ENCODE data around the gene RAI1.
A peak's percentile ranks its signal among the peaks of the same experiment; 100 is the strongest.

RAI1 gene

DNA sequence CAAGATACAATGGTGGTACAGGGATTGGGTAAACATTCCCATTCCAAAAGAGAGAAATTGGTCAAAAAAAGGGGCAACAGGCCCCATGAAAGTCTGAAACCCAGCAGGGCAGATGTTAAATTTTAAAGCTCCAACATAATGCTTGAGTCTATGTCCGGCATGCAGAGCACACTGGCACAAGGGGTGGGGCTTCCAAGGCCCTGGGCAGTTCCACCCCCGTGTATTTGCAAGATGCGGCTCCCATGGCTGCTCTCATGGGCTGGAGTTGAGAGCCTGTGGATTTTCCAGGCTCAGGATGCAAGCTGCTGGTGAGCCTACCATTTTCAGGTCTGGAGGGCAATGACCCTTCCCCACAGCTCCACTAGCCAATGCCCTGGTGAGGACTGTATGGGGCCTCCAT is 27.9 kb upstream of the RAI1 start:
- Mint-ChIP-seq H3K9me3 (ENCODE audit: low read depth) (peaks cover 3% of the 10 kb centered on the region), H3K4me1 (ENCODE audit: low read depth) (no peaks in the 10 kb centered on the region), H3K4me3 (no peak overlapping the region), H3K27me3 (no peaks in the 10 kb centered on the region), H3K36me3 (peaks cover 2% of the 10 kb centered on the region), H3K27ac (no peak overlapping the region)

DNA sequence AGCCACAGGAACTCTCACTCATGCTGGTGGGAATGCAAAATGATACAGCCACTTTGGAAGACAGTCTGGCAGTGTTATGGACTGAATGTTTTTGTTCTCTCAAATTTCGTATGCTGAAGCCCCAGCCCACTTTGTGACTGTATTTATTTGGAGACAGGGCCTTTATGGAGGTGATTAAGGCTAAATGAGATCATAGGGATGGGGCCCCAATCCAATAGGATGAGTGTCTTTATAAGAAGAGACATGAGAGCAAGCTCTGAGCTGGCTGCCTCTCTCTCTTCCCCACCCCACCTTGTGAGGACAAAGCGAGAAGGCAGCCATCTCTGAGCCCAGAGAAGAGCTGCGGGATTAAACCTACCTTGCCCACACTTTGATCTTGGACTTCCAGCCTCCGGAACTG is 21.9 kb upstream of the RAI1 start:
- Mint-ChIP-seq H3K4me3 (no peak overlapping the region), H3K36me3 (peaks cover 9% of the 10 kb centered on the region), H3K9me3 (ENCODE audit: low read depth) (peaks cover 9% of the 10 kb centered on the region), H3K27me3 (no peaks in the 10 kb centered on the region), H3K4me1 (ENCODE audit: low read depth) (peaks cover 15% of the 10 kb centered on the region), H3K27ac (no peak overlapping the region)

DNA sequence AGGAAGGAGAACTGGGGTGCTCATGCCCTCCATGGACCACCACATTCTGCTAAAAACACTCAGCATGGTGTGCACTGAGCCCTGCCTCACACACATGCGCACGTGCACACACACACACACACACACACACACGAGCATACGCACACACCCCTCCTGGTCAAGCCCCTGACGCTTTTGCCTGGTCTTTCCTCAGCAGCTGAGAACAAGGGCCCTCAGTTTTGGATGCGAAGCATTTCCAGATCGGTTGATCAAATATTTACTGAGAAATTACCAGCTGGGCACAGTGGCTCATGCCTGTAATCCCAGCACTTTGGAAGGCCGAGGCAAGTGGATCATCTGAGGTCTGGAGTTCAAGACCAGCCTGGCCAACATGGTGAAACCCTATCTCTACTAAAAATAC is 20.1 kb upstream of the RAI1 start:
- no peaks in the 10 kb centered on the region for H3K27me3 Mint-ChIP-seq
- peaks cover 15% of the 10 kb centered on the region for H3K4me1 Mint-ChIP-seq (ENCODE audit: low read depth)
- H3K4me3 Mint-ChIP-seq: no peak overlapping the region
- H3K27ac Mint-ChIP-seq: no peak overlapping the region
- peaks cover 9% of the 10 kb centered on the region for H3K9me3 Mint-ChIP-seq (ENCODE audit: low read depth)
- peaks cover 9% of the 10 kb centered on the region for H3K36me3 Mint-ChIP-seq

DNA sequence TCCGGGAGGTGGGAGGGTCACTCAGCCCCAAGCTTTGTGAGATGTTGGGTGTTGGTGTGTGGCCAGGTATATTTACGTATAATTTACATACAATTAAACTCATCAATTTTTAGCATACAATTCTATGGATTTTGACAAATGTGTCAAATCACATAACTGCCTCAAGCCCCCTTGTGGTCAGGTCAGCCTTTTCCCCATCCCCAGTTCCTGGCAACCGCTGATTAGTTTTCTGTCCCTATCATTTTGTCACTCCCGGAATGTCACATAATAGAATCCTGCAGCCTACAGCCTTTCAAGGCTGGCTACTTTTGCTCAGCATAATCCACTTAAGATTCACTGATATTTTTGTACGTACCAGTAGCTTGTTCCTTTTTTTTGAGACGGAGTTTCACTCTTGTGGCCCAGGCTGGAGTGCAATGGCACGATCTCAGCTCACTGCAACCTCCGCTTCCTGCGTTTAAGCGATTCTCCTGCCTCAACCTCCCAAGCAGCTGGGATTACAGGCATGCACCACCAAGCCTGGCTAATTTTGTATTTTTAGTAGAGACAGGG is 19.3 kb upstream of the RAI1 start:
- peaks cover 9% of the 10 kb centered on the region for H3K36me3 Mint-ChIP-seq
- H3K4me1 Mint-ChIP-seq (ENCODE audit: low read depth): peaks cover 15% of the 10 kb centered on the region
- H3K27ac Mint-ChIP-seq: no peak overlapping the region
- H3K9me3 Mint-ChIP-seq (ENCODE audit: low read depth): peaks cover 9% of the 10 kb centered on the region
- no peaks in the 10 kb centered on the region for H3K27me3 Mint-ChIP-seq
- no peak overlapping the region for H3K4me3 Mint-ChIP-seq

DNA sequence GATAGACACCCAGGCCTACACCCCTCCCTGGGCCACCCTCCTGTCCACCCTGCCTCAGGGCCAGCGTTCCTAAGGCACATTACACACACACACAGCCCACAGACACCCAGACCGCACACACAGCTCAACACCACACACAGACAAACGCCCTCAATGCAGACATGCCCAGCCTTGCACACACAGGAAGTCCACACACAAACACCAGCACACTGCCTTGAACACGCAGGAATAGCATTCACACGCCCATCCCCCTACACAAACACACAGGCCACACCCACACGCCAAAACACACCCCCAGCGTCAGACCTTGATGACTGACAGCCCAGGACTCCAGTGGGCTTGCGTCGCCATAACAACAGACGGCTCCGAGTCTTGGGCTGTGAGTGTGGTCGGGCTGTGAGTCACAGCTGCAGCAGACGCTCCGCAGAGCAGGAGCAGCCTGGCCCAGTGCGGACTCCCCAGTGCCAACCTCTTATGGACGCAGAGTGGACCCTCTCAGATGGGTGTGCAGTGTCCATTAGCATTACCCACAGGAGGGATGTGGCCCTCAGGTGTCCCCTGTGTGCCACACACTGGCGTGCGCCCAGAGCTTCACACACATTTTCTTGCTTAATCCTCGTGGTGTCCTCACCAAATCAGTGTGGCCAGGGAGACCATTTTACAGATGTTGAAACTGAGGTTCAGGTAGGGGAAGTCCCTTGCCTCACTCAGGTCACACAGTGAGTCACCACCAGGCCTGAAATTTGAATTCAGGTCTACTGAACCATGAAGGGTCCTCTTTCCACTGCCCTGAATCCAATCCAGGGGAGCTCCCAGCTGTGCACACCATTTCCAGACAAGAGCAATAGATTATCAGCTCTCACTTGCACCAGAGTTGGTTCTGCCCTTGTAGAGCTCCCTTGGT is 17.8 kb upstream of the RAI1 start:
- peak overlapping the region; percentile 4 for H3K4me3 Mint-ChIP-seq

DNA sequence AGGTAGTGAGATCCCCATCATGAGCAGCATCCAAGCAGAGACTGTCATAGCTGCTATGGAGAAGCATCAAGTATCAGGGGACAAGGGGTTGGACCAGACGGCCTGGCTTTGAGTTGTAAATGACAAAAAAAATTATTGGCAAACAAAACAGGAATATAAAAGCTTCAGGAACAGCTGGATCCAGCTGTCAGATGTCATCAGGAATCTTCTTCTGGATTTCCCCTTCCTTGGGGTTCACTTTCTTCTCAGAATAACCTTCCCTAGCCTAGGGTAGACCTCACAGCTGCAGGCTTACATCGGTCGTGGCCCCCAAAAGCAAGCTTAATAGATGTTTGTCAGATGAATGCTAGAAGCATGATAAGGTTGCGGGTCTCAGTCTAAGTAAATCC is 17.2 kb upstream of the RAI1 start:
- Mint-ChIP-seq H3K27ac (no peak overlapping the region), H3K4me1 (ENCODE audit: low read depth) (peaks cover 15% of the 10 kb centered on the region), H3K36me3 (peaks cover 5% of the 10 kb centered on the region), H3K9me3 (ENCODE audit: low read depth) (peaks cover 5% of the 10 kb centered on the region), H3K27me3 (no peaks in the 10 kb centered on the region), H3K4me3 (no peak overlapping the region)

More for the DNA sequence above, 17.8 kb upstream of the RAI1 start:
- Mint-ChIP-seq H3K4me1 (ENCODE audit: low read depth) (peaks cover 15% of the 10 kb centered on the region), H3K9me3 (ENCODE audit: low read depth) (peaks cover 9% of the 10 kb centered on the region), H3K27ac (no peak overlapping the region), H3K36me3 (peaks cover 9% of the 10 kb centered on the region), H3K27me3 (no peaks in the 10 kb centered on the region)

DNA sequence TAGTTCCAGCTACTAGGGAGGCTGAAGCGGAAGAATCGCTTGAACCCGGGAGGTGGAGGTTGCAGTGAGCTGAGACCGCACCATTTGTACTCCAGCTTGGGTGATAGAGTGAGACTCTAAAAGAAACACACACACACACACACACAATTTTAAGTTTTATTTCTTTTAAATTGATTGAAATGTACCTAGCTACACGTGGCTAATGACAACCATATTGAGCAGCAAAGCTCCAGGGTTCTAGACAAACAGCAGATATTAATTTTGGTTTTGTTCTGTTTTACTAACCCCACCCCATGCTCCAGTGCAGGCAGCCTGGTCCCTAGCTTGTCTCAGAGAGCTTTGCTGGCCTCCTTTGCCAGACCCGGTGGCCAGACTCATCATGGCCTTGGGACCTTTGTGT is 16.0 kb upstream of the RAI1 start:
- Mint-ChIP-seq H3K27me3 (no peaks in the 10 kb centered on the region), H3K4me1 (ENCODE audit: low read depth) (peaks cover 15% of the 10 kb centered on the region), H3K4me3 (no peak overlapping the region), H3K9me3 (ENCODE audit: low read depth) (no peaks in the 10 kb centered on the region), H3K27ac (no peak overlapping the region), H3K36me3 (no peaks in the 10 kb centered on the region)

DNA sequence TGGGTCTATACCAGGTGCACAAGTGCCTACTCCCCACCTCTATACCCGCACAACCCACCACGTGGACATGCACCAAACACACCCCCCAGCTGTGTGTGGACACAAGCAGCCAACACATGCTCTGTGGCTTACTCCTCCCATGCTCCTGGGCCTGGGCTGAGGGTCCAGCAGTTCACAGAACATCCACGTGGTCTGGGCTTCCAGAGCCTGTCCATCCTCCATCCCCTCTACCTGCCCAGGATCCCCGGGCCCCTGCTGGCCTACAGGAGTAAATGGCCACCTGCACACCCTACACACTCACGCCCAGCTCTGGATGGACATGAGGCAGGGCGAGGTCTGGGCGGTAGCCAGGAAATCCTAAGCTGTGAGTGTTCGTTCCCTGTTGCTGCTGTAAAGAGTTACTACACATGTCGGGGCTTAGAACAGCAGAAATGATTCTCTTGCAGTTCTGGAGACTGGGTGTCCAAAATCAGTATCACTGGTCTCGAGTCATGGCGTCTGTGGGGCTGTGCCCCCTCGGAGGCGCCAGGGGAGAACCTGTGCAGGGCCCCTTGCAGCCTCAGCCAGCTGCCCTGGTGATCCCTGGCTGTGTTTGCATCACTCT is 15.0 kb upstream of the RAI1 start:
- Mint-ChIP-seq H3K4me1 (ENCODE audit: low read depth) (peaks cover 17% of the 10 kb centered on the region), H3K4me3 (no peak overlapping the region), H3K36me3 (no peaks in the 10 kb centered on the region), H3K9me3 (ENCODE audit: low read depth) (no peaks in the 10 kb centered on the region), H3K27me3 (no peaks in the 10 kb centered on the region), H3K27ac (no peak overlapping the region)

DNA sequence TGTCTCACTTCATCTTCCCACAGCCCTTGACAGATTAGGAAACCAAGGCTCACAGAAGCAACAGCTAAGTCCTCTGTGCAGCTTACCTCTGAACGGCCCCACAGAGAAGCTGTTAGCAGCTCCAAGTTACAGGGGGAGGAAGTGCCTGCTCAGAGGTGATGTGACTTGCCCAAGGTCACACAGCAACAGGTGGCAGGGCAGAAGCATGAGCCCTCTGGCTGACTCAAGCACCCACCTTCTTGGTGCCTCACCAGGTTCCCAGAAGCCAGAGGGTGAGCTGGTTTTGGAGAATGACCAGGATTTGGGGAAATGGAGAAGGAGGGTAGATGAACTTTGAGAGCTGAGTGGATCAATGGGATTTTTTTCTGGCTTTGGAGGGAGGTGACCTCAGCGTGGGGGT is 14.0 kb upstream of the RAI1 start:
- Mint-ChIP-seq H3K4me3 (no peak overlapping the region), H3K27me3 (no peaks in the 10 kb centered on the region), H3K4me1 (ENCODE audit: low read depth) (peaks cover 24% of the 10 kb centered on the region), H3K27ac (no peak overlapping the region), H3K36me3 (no peaks in the 10 kb centered on the region), H3K9me3 (ENCODE audit: low read depth) (no peaks in the 10 kb centered on the region)

DNA sequence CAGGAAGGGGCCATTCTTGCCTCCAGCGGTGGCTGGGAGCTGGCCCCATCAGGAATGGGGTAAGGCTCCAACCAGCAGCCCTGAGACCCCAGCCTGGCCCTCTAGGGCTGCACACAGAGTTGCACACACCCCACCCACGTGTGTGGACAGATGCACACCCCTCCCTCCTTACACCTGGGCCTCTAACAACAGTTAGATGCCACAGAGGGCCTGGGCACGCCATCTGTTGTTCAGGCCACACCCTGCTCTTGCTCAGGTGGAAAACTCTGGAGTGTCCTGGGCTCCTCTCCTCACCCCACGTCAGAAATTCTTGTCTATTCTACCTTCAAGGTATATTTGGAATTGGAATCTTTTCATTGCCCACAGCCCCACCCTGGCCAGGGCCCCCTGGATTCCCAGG is 13.3 kb upstream of the RAI1 start:
- peaks cover 27% of the 10 kb centered on the region for H3K4me1 Mint-ChIP-seq (ENCODE audit: low read depth)
- H3K27me3 Mint-ChIP-seq: no peaks in the 10 kb centered on the region
- no peak overlapping the region for H3K4me3 Mint-ChIP-seq
- no peak overlapping the region for H3K27ac Mint-ChIP-seq
- H3K36me3 Mint-ChIP-seq: no peaks in the 10 kb centered on the region
- H3K9me3 Mint-ChIP-seq (ENCODE audit: low read depth): no peaks in the 10 kb centered on the region

DNA sequence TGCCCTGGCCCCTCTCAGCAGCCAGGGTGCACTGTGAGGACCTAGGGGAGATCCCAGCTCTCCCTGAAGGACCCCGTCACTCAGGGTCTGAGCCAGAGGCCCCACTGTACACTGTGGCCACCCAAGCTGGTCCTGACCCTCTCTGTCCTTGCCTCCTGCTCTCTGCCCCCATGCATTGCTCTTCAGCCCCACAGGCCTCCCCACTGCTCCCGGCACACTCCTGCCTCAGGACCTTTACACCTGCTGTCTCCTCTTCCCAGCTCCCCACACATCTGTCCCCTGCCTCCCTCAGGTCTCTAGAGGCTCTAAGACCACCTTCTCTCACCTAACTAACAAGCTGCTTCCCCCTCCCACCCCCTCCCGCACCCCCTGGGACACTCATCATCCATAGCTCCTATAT is 12.9 kb upstream of the RAI1 start:
- Mint-ChIP-seq H3K4me3 (no peak overlapping the region), H3K27me3 (no peaks in the 10 kb centered on the region), H3K36me3 (no peaks in the 10 kb centered on the region), H3K4me1 (ENCODE audit: low read depth) (peaks cover 27% of the 10 kb centered on the region), H3K9me3 (ENCODE audit: low read depth) (no peaks in the 10 kb centered on the region), H3K27ac (no peak overlapping the region)

DNA sequence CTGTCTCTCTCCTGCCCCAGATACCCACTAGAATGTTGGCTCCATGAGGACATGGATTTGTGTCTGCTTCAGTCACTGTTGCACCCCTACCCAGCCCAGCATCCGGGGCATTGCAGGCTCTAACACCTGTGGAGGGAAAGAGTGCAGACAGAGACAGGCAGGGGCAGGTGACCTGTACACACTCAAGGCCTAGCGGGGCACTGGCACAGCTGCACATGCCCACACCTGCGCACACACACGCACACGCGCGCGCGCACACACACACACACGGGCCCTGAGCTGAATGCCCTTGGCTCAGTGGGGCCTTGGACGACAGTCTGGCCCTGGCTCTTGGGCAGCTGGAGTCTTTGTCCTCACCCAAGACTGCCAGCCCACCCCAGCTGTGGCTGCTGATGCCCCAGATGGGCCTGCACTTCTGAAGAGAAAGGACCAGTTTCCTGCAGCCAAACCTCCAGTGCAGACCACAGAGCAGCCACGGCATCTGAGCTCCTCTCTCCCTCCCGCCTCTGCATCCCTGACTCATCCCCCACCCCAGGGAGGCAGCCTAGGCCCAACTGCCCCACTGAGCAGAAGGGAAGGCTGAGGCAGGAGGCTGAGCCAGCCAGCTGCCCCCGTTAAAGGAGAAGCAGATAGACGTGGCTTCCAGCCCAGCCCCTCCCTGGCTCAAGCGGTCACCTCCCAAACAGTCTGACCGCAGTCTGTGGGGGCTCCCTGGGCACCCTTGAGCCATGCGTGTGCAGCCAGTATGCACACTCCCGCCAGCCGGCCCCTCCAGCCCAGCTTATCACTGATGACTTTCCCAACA is 12.3 kb upstream of the RAI1 start:
- Mint-ChIP-seq H3K36me3 (no peaks in the 10 kb centered on the region), H3K27ac (no peak overlapping the region), H3K27me3 (no peaks in the 10 kb centered on the region), H3K4me3 (no peak overlapping the region), H3K9me3 (ENCODE audit: low read depth) (no peaks in the 10 kb centered on the region), H3K4me1 (ENCODE audit: low read depth) (peaks cover 21% of the 10 kb centered on the region)

DNA sequence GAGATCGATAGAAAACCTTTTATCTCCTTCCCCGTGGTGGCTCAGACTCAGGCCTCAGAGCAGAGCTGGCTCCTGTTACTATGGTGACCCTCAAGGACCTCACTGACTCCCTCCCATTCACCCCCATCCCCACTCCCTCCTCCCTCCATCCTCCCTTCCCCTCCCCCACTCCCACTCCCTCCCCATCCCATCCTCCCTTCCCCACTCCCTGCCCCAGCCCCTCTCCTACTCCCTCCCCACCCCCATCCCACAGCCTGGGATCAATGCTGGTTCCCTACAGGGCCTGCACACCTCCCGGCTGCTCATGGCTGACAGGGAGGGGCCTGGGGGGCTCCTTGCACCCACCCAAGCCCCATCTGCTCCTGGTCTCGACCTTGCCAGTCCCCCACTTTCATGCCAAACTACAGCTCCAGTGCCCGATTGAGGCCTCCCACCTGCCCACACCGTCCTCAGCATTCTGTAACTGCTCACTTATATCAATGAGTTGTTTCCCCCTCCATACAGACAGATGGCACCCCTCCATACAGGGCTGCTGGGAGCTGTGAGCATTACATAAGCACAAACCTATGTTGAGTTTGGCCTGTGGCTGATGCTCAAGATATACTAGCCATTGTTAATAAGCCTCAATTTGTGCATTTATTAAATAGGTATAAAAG is 11.6 kb upstream of the RAI1 start:
- H3K9me3 Mint-ChIP-seq (ENCODE audit: low read depth): no peaks in the 10 kb centered on the region
- peaks cover 19% of the 10 kb centered on the region for H3K4me1 Mint-ChIP-seq (ENCODE audit: low read depth)
- no peaks in the 10 kb centered on the region for H3K36me3 Mint-ChIP-seq
- H3K4me3 Mint-ChIP-seq: no peak overlapping the region
- H3K27ac Mint-ChIP-seq: no peak overlapping the region
- no peaks in the 10 kb centered on the region for H3K27me3 Mint-ChIP-seq

DNA sequence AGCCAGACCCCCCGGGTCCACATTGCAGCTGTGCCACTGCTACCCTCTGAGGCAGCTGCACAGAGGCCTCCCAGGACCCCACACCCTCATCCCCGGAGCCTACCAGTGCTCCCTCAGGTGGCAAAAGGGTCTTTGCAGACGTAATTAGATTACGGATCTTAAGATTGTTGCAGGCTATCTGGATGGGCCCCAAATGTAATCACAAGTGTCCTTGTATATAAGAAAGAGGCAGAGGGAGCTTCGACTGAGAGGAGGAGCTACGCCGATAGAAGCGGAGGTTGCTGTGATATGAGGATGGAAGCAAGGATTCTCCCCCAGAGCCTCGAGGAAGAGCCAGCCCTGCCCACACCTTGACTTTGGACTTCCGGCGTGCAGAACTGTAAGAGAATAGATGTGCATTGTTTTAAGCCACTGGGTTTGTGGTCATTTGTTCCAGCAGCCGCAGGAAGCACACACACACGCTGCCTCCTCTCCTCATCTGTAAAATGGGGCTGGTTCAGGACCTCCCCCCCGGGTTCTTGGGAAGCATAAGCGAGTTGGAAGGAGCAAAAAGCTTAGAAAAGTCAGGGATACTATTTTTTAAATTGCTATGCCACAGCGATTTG is 10.5 kb upstream of the RAI1 start:
- no peaks in the 10 kb centered on the region for H3K36me3 Mint-ChIP-seq
- no peaks in the 10 kb centered on the region for H3K9me3 Mint-ChIP-seq (ENCODE audit: low read depth)
- no peak overlapping the region for H3K27ac Mint-ChIP-seq
- H3K27me3 Mint-ChIP-seq: no peaks in the 10 kb centered on the region
- H3K4me3 Mint-ChIP-seq: no peak overlapping the region
- H3K4me1 Mint-ChIP-seq (ENCODE audit: low read depth): peaks cover 25% of the 10 kb centered on the region

All from activated naive CD8-positive, alpha-beta T cell (primary cell).